PFSK-1 (cell line): Measurements from ENCODE around the gene MAN1C1.

ENCODE experiments used
- FOXP2 ChIP-seq: optimal IDR thresholded peaks from 2 replicates; pipeline ENCODE3; 2011; ENCODE audit warnings: borderline replicate concordance, control low read depth, inconsistent platforms; ENCODE audit not compliant: insufficient read depth; ENCODE audit errors: extremely low read length, extremely low read depth
- POLR2AphosphoS5 ChIP-seq: IDR thresholded peaks from 2 replicates; pipeline ENCODE4 v1.6.1; 2012; ENCODE audit warnings: low read depth, mild to moderate bottlenecking, control low read depth, low read length, moderate library complexity
- SIN3A ChIP-seq: IDR thresholded peaks from 2 replicates; pipeline ENCODE4 v1.6.1; 2012; ENCODE audit warnings: mild to moderate bottlenecking, low read length, moderate library complexity, borderline replicate concordance; ENCODE audit not compliant: insufficient read depth
- TAF1 ChIP-seq: IDR thresholded peaks from 2 replicates; pipeline ENCODE4 v1.6.1; 2012; ENCODE audit warnings: low read length, control low read depth, borderline replicate concordance; ENCODE audit not compliant: insufficient read depth
- TF ChIP-seq, protein P1 (sequence below), 2 experiments: IDR thresholded peaks; 2 replicates each; pipeline versions ENCODE4 v1.6.1 to v1.8.0; 2011 to 2012; ENCODE audit warnings: low read depth in 2 of 2, low read length in 2 of 2, control low read depth in 1 of 2, inconsistent platforms in 1 of 2, mild to moderate bottlenecking in 1 of 2, moderate library complexity in 1 of 2; ENCODE audit not compliant: insufficient read depth in 1 of 2

Gene MAN1C1

GRCh38 chr1:25641931-25642573, 25.5 kb downstream of the MAN1C1 start:
- TF ChIP-seq SIN3A = no peak
- TF ChIP-seq, protein P1, sequence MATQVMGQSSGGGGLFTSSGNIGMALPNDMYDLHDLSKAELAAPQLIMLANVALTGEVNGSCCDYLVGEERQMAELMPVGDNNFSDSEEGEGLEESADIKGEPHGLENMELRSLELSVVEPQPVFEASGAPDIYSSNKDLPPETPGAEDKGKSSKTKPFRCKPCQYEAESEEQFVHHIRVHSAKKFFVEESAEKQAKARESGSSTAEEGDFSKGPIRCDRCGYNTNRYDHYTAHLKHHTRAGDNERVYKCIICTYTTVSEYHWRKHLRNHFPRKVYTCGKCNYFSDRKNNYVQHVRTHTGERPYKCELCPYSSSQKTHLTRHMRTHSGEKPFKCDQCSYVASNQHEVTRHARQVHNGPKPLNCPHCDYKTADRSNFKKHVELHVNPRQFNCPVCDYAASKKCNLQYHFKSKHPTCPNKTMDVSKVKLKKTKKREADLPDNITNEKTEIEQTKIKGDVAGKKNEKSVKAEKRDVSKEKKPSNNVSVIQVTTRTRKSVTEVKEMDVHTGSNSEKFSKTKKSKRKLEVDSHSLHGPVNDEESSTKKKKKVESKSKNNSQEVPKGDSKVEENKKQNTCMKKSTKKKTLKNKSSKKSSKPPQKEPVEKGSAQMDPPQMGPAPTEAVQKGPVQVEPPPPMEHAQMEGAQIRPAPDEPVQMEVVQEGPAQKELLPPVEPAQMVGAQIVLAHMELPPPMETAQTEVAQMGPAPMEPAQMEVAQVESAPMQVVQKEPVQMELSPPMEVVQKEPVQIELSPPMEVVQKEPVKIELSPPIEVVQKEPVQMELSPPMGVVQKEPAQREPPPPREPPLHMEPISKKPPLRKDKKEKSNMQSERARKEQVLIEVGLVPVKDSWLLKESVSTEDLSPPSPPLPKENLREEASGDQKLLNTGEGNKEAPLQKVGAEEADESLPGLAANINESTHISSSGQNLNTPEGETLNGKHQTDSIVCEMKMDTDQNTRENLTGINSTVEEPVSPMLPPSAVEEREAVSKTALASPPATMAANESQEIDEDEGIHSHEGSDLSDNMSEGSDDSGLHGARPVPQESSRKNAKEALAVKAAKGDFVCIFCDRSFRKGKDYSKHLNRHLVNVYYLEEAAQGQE (IDR thresholded peaks at IDR 0.05; ENCODE audit: insufficient read depth in 1 of 2, low read depth in 2 of 2, low read length in 2 of 2) = no peak
- no peak for TF ChIP-seq FOXP2
- no peak for TF ChIP-seq POLR2AphosphoS5
- no peak for TF ChIP-seq TAF1

DNA sequence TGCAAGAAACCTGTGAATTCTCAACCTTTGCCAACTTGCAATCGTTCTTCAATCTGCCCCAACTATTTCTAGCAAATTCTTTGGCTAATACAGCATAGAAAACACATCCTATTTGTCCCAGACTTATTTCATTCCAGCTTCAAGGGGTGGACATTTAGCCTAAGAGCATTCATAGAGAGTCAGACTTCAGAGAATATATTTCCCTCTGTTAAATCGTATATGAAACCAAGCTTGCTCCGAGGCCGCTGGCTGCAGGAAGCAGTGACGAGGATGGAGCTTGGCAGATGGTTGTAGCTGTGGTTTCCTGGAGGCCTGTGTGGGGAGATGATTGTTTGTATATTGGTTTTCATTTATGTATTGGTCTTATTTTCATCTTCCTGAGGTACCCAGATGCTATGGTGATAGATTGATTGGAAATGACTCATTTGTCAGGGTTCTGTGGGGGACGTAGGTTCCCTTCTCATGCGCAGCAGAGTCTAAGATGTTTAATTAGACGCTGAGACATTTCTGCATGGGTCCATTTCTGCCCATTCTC, 26.1 kb downstream of the MAN1C1 start:
- TF ChIP-seq SIN3A (no peak), TAF1 (no peak), POLR2AphosphoS5 (no peak), FOXP2 (no peak)
- TF ChIP-seq, protein P1 (IDR thresholded peaks at IDR 0.05; ENCODE audit: insufficient read depth in 1 of 2, low read depth in 2 of 2, low read length in 2 of 2) = no peak

- no peak for TF ChIP-seq TAF1
These were observed 27.3 kb downstream of the MAN1C1 start for GRCh38 chr1:25643929-25644328.

DNA sequence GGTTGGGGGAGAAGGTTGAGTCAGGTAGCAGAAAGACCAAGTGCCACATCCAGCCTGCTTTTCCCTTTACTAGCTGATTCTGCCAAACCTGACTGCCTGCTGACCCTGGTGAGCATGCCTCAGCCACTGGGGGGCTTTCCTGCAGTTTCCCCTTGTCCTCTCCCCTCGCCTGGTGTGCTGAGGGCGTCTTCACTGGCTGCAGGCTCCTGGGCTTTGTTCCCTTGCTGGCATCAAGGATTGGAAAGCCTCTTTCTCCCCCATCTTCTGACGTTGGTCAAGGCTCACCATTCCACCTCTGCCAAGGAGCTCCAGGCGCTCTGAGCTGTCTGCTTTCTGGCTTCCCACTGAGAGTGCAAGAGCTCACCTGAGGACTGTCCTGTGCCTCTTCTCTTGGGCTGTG, 28.4 kb downstream of the MAN1C1 start:
- TF ChIP-seq FOXP2 = no peak
- no peak for TF ChIP-seq TAF1

GRCh38 chr1:25645637-25646400, 29.2 kb downstream of the MAN1C1 start:
- TF ChIP-seq, protein P1 (IDR thresholded peaks at IDR 0.05; ENCODE audit: insufficient read depth in 1 of 2, low read depth in 2 of 2, low read length in 2 of 2) = no peak
- TF ChIP-seq TAF1 (no peak), SIN3A (no peak), POLR2AphosphoS5 (no peak), FOXP2 (no peak)

DNA sequence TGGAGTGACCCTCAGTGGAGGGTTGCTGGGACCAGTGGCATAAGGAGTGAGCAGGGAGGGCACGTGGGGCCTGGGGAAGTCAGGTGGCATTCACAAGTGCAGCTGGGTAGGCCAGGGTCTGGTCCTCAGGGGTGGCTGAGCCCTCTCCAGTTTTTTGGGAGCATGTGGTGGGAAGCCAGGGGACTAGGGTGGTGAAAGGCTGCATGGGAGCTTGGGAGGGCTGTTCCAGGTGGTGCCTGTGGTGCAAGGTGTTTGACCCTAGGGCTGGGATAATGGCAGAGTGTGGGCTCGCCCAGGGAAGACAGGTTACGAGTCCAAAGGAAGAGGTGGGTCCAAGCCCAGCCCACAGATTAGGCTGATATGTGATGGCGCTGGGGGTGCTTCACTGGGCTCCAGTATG, 30.5 kb downstream of the MAN1C1 start:
- TF ChIP-seq FOXP2 (no peak), POLR2AphosphoS5 (no peak), SIN3A (no peak), TAF1 (no peak)
- TF ChIP-seq, protein P1 (IDR thresholded peaks at IDR 0.05; ENCODE audit: insufficient read depth in 1 of 2, low read depth in 2 of 2, low read length in 2 of 2) = no peak
